Thyroid gland (tissue), 4 donors: ENCODE results near the gene COX19.

ENCODE experiments used
- POLR2A ChIP-seq, 2 donors: fragments of 450-650 bp; IDR thresholded peaks; one replicate each; pipeline ENCODE4 v1.6.1; 2017; ENCODE audit warnings: antibody characterized with exemption in 2 of 2, mild to moderate bottlenecking in 2 of 2, moderate library complexity in 1 of 2
- TF ChIP-seq, protein P1 (sequence below), 6 experiments: fragments of 200-600 bp in 3 of 6; fragments of 450-650 bp in 3 of 6; sonication (generic) in 3 of 6; IDR thresholded peaks; one replicate each; pipeline ENCODE4 v1.5.1; 2016 to 2019; ENCODE audit warnings: antibody characterized with exemption in 6 of 6, mild to moderate bottlenecking in 2 of 6, inconsistent platforms in 1 of 6, moderate library complexity in 1 of 6

DNA sequence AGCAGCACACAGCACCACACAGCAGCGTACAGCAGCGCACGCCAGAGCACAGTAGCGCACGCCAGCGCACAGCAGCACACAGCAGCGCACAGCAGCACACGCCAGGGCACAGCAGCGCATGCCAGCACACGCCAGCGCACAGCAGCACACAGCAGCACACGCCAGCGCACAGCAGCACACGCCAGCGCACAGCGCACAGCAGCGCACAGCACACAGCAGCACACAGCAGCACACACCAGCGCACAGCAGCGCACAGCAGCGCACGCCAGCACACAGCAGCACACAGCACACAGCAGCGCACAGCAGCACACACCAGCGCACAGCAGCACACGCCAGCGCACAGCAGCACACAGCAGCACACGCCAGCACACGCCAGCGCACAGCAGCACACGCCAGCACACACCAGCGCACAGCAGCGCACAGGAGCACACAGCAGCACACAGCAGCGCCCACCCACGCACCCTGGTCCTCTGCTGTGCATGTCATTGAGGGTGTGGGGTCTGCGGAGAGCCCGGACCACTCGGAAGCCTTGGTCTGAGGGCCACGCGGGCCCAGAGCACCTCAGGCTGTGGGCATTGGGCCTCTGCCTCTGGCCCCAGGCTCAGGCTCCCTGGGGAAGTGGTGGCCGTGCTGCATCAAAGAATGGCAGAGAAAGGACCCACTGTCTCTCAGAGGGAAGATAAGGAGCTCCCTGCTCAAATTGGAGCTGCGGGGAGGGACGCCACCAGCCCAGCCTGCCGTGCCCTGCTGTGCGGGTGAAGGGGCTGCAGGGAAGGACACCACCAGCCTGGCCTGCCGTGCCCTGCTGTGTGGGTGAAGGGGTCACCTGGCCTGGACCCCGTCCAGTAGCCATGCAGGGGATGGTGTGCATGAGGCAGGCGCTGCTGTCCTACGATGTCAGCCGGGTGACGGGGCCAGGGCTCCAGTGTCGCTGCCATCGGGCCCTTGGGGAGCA lies 41.5 kb upstream of the COX19 start:
- TF ChIP-seq POLR2A (IDR thresholded peaks at IDR 0.05): no peak
- TF ChIP-seq, protein P1, sequence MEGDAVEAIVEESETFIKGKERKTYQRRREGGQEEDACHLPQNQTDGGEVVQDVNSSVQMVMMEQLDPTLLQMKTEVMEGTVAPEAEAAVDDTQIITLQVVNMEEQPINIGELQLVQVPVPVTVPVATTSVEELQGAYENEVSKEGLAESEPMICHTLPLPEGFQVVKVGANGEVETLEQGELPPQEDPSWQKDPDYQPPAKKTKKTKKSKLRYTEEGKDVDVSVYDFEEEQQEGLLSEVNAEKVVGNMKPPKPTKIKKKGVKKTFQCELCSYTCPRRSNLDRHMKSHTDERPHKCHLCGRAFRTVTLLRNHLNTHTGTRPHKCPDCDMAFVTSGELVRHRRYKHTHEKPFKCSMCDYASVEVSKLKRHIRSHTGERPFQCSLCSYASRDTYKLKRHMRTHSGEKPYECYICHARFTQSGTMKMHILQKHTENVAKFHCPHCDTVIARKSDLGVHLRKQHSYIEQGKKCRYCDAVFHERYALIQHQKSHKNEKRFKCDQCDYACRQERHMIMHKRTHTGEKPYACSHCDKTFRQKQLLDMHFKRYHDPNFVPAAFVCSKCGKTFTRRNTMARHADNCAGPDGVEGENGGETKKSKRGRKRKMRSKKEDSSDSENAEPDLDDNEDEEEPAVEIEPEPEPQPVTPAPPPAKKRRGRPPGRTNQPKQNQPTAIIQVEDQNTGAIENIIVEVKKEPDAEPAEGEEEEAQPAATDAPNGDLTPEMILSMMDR (IDR thresholded peaks at IDR 0.05): no peak
